SJSA1 (cell line): ENCODE results near the gene ANKRD12. TPM values are rescaled to one million over a fixed set of nuclear protein-coding genes. Genes with fewer than 3 reads are reported as not detected.

Source experiments
- DNase-seq, 2 experiments: peaks; one replicate each; pipeline ENCODE4 v3.0.0-alpha.2; 2015 to 2020; ENCODE audit warnings: low spot score in 2 of 2, low read depth in 1 of 2
- H3K27ac ChIP-seq: fragments of 250-450 bp; sonication (Bioruptor Pico); 2 replicates; pipeline ENCODE4 v1.5.1; 2020; ENCODE audit warnings: mild to moderate bottlenecking, moderate library complexity
- H3K27me3 ChIP-seq: fragments of 250-450 bp; sonication (Bioruptor Pico); replicated peaks from 2 replicates; pipeline ENCODE4 v1.5.1; 2020; ENCODE audit warnings: mild to moderate bottlenecking, moderate library complexity
- H3K36me3 ChIP-seq: fragments of 250-450 bp; sonication (Bioruptor Pico); 2 replicates; pipeline ENCODE4 v1.5.1; 2020; ENCODE audit warnings: mild to moderate bottlenecking
- H3K4me1 ChIP-seq: fragments of 250-450 bp; sonication (Bioruptor Pico); replicated peaks from 2 replicates; pipeline ENCODE4 v1.6.1; 2021; ENCODE audit warnings: mild to moderate bottlenecking
- H3K4me3 ChIP-seq: fragments of 250-450 bp; sonication (Bioruptor Pico); 2 replicates; pipeline ENCODE4 v1.5.1; 2020; ENCODE audit warnings: mild to moderate bottlenecking
- H3K9me3 ChIP-seq: fragments of 250-450 bp; sonication (Bioruptor Pico); replicated peaks from 2 replicates; pipeline ENCODE4 v1.5.1; 2020; ENCODE audit warnings: mild to moderate bottlenecking
- total RNA-seq: library from RNA; depleted of rRNA; stranded (reverse); fragments of >200 nt; shearing (Covaris generic); gene quantifications from 2 replicates; pipeline ENCODE4 v1.2.3, GENCODE V29; 2014

ANKRD12 gene
- total RNA-seq, 1 experiment from 2014 or later, result 38.8 TPM

GRCh38 chr18:9292047-9292446 lies 155.5 kb downstream of the ANKRD12 start:
- H3K9me3 ChIP-seq, result peaks cover 8% of the 10 kb centered on the region; the same call in 1 of the 2 replicates
- H3K27ac ChIP-seq, result no peak overlapping the region
- no peaks in the 10 kb centered on the region for H3K36me3 ChIP-seq
- no peak overlapping the region for H3K4me3 ChIP-seq
- H3K4me1 ChIP-seq, result no peaks in the 10 kb centered on the region
- H3K27me3 ChIP-seq, result no peaks in the 10 kb centered on the region
- no peak for DNase-seq

DNA sequence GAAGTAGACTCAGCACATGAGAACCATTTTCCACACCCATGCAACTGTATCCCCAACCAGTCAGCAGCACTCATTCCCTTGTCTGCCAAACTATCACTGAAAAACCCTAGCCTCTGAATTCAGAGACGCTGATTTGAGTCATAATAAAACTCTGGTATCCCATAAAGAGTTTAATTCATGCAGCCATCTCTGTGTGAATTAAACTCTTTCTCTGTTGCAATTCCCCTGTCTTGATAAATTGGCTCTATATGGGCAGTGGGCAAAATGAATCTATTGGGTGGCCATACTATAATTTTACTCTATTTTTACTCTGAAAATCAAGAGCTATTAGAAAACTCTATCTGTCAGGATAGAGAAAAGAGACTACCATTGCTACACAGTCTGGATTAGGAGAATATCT lies 157.4 kb downstream of the ANKRD12 start:
- peaks cover 8% of the 10 kb centered on the region; the same call in 1 of the 2 replicates for H3K9me3 ChIP-seq
- H3K36me3 ChIP-seq, result no peaks in the 10 kb centered on the region
- no peak overlapping the region for H3K4me3 ChIP-seq
- H3K27me3 ChIP-seq, result no peaks in the 10 kb centered on the region
- H3K27ac ChIP-seq, result no peak overlapping the region
- no peak for DNase-seq
- H3K4me1 ChIP-seq, result no peaks in the 10 kb centered on the region

DNA sequence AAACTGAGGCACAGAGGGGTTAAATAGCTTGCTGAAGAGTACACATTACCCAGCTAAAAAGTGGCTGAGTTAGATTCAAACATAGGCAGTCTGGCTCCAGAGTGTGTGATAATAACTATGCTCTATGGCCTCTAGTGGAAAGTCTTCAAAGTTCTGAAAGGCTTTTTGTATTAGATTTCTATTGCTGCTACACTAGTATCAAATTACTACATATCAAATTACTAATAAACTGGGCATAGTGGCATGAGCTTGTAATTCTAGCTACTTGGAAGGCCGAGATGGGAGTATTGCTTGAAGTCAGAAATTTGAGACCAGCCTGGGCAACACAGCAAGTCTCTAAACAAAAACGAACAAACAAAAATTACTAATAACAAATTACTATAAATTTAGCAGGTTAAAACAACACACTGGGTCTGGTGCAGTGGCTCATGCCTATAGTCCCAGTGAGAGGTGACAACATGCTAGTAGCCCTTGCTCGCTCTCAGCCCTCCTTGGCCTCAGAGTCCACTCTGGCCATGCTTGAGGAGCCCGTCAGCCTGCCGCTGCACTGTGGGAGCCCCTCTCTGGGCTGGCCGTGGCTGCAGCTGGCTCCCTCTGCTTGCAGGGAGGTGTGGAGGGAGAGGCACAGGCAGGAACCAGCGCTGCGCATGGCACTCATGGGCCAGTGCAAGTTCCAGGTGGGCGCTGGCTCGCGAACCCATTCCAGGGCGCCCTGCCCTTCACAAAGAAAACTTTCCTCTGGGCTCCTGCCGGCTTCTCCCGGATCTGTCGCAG lies 159.8 kb downstream of the ANKRD12 start:
- Histone ChIP-seq H3K36me3 (no peaks in the 10 kb centered on the region), H3K9me3 (peaks cover 8% of the 10 kb centered on the region; the same call in 1 of the 2 replicates), H3K27me3 (peaks cover 4% of the 10 kb centered on the region; the same call in 1 of the 2 replicates), H3K4me1 (no peaks in the 10 kb centered on the region), H3K27ac (no peak overlapping the region), H3K4me3 (no peak overlapping the region)
- no peak for DNase-seq

GRCh38 chr18:9297007-9297393 lies 160.4 kb downstream of the ANKRD12 start:
- Histone ChIP-seq H3K4me3 (no peak overlapping the region), H3K36me3 (no peaks in the 10 kb centered on the region), H3K27me3 (peaks cover 4% of the 10 kb centered on the region; the same call in 1 of the 2 replicates), H3K4me1 (no peaks in the 10 kb centered on the region), H3K9me3 (peaks cover 8% of the 10 kb centered on the region; the same call in 1 of the 2 replicates), H3K27ac (no peak overlapping the region)
- DNase-seq, result no peak

- DNase-seq, result no peak
- no peak overlapping the region for H3K27ac ChIP-seq
- H3K27me3 ChIP-seq, result peaks cover 4% of the 10 kb centered on the region; the same call in 1 of the 2 replicates
- no peaks in the 10 kb centered on the region for H3K36me3 ChIP-seq
- H3K4me3 ChIP-seq, result no peak overlapping the region
- H3K9me3 ChIP-seq, result no peaks in the 10 kb centered on the region
- H3K4me1 ChIP-seq, result no peaks in the 10 kb centered on the region
Observed at GRCh38 chr18:9304388-9305070, 167.9 kb downstream of the ANKRD12 start.

DNA sequence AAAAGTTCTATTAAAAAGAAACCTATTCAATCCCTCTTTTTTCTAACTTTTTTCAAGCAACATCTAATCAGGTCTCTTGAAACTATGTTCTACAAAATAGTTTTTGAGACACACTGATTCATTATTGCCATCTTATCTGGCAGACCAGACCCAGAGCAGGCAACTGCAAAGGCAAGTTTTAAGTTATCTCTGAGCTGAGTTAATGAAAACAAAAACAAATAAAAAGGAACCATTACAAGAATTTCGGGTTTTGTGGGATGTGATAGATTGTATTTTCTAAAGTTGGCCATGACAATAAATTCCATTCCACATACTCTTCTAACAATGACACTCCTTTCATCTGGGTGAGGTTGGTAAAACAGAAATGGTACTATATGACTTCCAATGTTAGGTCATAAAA lies 182.8 kb downstream of the ANKRD12 start:
- Histone ChIP-seq H3K36me3 (no peaks in the 10 kb centered on the region), H3K4me3 (no peak overlapping the region), H3K9me3 (no peaks in the 10 kb centered on the region), H3K4me1 (peaks cover 16% of the 10 kb centered on the region), H3K27me3 (no peaks in the 10 kb centered on the region), H3K27ac (no peak overlapping the region)
- peak in 1 of 2 experiments; percentile 34 for DNase-seq

DNA sequence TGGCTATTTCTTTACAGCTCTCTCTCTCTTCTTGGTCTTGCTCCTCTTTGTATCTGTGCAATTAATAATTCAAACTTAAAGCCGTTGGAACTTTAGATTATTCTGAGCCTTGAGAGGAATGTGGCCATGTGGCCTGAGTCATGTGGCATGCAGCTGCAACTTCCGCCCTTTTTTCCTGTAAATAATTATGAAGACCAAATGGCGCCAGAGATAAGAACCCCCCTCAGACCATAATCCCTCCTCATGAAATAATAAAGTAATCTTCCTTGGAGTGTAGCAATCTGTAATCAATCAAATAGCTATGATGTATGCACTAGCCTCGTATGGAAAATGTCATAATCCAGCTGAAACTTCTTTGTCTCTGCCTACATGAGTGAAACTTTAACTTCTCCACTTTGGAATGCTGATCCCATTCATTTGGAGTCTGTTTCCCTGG lies 184.5 kb downstream of the ANKRD12 start:
- Histone ChIP-seq H3K4me3 (no peak overlapping the region), H3K27ac (peak overlapping the region; percentile 68), H3K27me3 (no peaks in the 10 kb centered on the region), H3K36me3 (no peaks in the 10 kb centered on the region), H3K9me3 (no peaks in the 10 kb centered on the region), H3K4me1 (peaks cover 16% of the 10 kb centered on the region)
- DNase-seq, result peak in 1 of 2 experiments; percentile 27

GRCh38 chr18:9321736-9322135 lies 185.2 kb downstream of the ANKRD12 start:
- H3K4me3 ChIP-seq, result no peak overlapping the region
- H3K9me3 ChIP-seq, result no peaks in the 10 kb centered on the region
- peak overlapping the region; percentile 68; the same call in 1 of the 2 replicates for H3K27ac ChIP-seq
- H3K4me1 ChIP-seq, result peaks cover 16% of the 10 kb centered on the region
- no peak for DNase-seq
- no peaks in the 10 kb centered on the region for H3K36me3 ChIP-seq
- no peaks in the 10 kb centered on the region for H3K27me3 ChIP-seq

- Histone ChIP-seq H3K27me3 (no peaks in the 10 kb centered on the region), H3K36me3 (no peaks in the 10 kb centered on the region), H3K9me3 (no peaks in the 10 kb centered on the region), H3K4me3 (no peak overlapping the region), H3K4me1 (peaks cover 16% of the 10 kb centered on the region), H3K27ac (no peak overlapping the region)
- DNase-seq, result no peak
Observed at GRCh38 chr18:9322744-9323143, 186.2 kb downstream of the ANKRD12 start.

GRCh38 chr18:9323750-9324445 lies 187.3 kb downstream of the ANKRD12 start:
- DNase-seq, result no peak
- H3K36me3 ChIP-seq, result no peaks in the 10 kb centered on the region
- no peak overlapping the region for H3K27ac ChIP-seq
- H3K9me3 ChIP-seq, result no peaks in the 10 kb centered on the region
- H3K4me3 ChIP-seq, result no peak overlapping the region
- H3K4me1 ChIP-seq, result peaks cover 16% of the 10 kb centered on the region
- no peaks in the 10 kb centered on the region for H3K27me3 ChIP-seq

- H3K27me3 ChIP-seq, result no peaks in the 10 kb centered on the region
- no peaks in the 10 kb centered on the region for H3K9me3 ChIP-seq
- H3K4me1 ChIP-seq, result peaks cover 8% of the 10 kb centered on the region
- no peak for DNase-seq
- H3K36me3 ChIP-seq, result no peaks in the 10 kb centered on the region
- H3K27ac ChIP-seq, result no peak overlapping the region
- no peak overlapping the region for H3K4me3 ChIP-seq
Observed at GRCh38 chr18:9325716-9326115, 189.1 kb downstream of the ANKRD12 start.

- H3K9me3 ChIP-seq, result no peaks in the 10 kb centered on the region
- H3K4me3 ChIP-seq, result no peak overlapping the region
- H3K36me3 ChIP-seq, result no peaks in the 10 kb centered on the region
- no peak for DNase-seq
- H3K27me3 ChIP-seq, result no peaks in the 10 kb centered on the region
- H3K4me1 ChIP-seq, result no peaks in the 10 kb centered on the region; the same call in 1 of the 2 replicates
- no peak overlapping the region for H3K27ac ChIP-seq
Observed at GRCh38 chr18:9328776-9329175, 192.2 kb downstream of the ANKRD12 start.

- no peak overlapping the region for H3K27ac ChIP-seq
- DNase-seq, result no peak
- no peaks in the 10 kb centered on the region for H3K9me3 ChIP-seq
- H3K27me3 ChIP-seq, result no peaks in the 10 kb centered on the region
- no peak overlapping the region for H3K4me3 ChIP-seq
- H3K4me1 ChIP-seq, result no peaks in the 10 kb centered on the region; the same call in 1 of the 2 replicates
- H3K36me3 ChIP-seq, result no peaks in the 10 kb centered on the region
Observed at GRCh38 chr18:9329471-9329870, 192.9 kb downstream of the ANKRD12 start.
